Colonic mucosa (tissue), 4 donors: ENCODE measurements around the gene CCDC158. TPM values are rescaled to one million over a fixed set of nuclear protein-coding genes. Genes with fewer than 3 reads are reported as not detected.

Experiments used
- DNase-seq: peaks from one replicate; pipeline ENCODE4 v3.0.0-alpha.2; 2020
- H3K27ac ChIP-seq: fragments of 200-600 bp; one replicate; pipeline ENCODE4 v1.8.0; 2021
- H3K27me3 ChIP-seq: fragments of 200-600 bp; one replicate; pipeline ENCODE4 v1.8.0; 2021
- H3K36me3 ChIP-seq: fragments of 200-600 bp; one replicate; pipeline ENCODE4 v1.8.0; 2021
- H3K4me1 ChIP-seq: fragments of 200-600 bp; one replicate; pipeline ENCODE4 v1.8.0; 2021; ENCODE audit warnings: mild to moderate bottlenecking
- H3K4me3 ChIP-seq: fragments of 200-600 bp; one replicate; pipeline ENCODE4 v1.8.0; 2021
- H3K9ac ChIP-seq, 2 donors: one replicate each; pipeline ENCODE4 v1.7.0; 2013; ENCODE audit warnings: control low read depth in 2 of 2, low read depth in 2 of 2, low read length in 2 of 2
- H3K9me3 ChIP-seq: fragments of 200-600 bp; one replicate; pipeline ENCODE4 v1.8.0; 2021
- CTCF ChIP-seq: fragments of 200-600 bp; IDR thresholded peaks from one replicate; pipeline ENCODE4 v1.8.0; 2022; ENCODE audit warnings: antibody characterized with exemption, mild to moderate bottlenecking
- intact Hi-C: fragments of 100-400 bp; cut with DNase I; formaldehyde crosslinking; loops from one replicate; pipeline ENCODE4 v1.14.1; 2022
- total RNA-seq, 2 donors: library from RNA; stranded (reverse); fragmentation: NEBNext Ultra II Directional in 1 of 2; extraction: Animal tissue kit (Norgen Biotek cat#: 25700) in 1 of 2; gene quantifications; one replicate each; pipeline ENCODE4 v1.2.1, GENCODE V29; 2021
- donor health status: healthy.
- donor health status: DM: no; HTN: no; CAD: no.
- donor health status: DM: no; HTN: no; CAD: no.

The CCDC158 gene
- total RNA-seq, 2 donors from 2014 or later, result not detected

- intact Hi-C loops, result no loop called here
- Histone ChIP-seq H3K27me3 (no peaks in the 10 kb centered on the region), H3K27ac (no peak overlapping the region), H3K4me3 (no peak overlapping the region), H3K9me3 (no peaks in the 10 kb centered on the region), H3K4me1 (no peaks in the 10 kb centered on the region), H3K36me3 (no peaks in the 10 kb centered on the region), H3K9ac (no peak overlapping the region)
- no peak for TF ChIP-seq CTCF
- no peak for DNase-seq
Measured at GRCh38 chr4:76277667-76278066, 143.3 kb downstream of the CCDC158 start.

GRCh38 chr4:76276813-76277212 is 144.1 kb downstream of the CCDC158 start:
- DNase-seq, result no peak
- Histone ChIP-seq H3K9me3 (no peaks in the 10 kb centered on the region), H3K9ac (no peak overlapping the region), H3K4me1 (no peaks in the 10 kb centered on the region), H3K4me3 (no peak overlapping the region), H3K27me3 (no peaks in the 10 kb centered on the region), H3K36me3 (no peaks in the 10 kb centered on the region), H3K27ac (no peak overlapping the region)
- no peak for TF ChIP-seq CTCF
- intact Hi-C loops, result no loop called here

- Histone ChIP-seq H3K27ac (no peak overlapping the region), H3K9me3 (no peaks in the 10 kb centered on the region), H3K27me3 (no peaks in the 10 kb centered on the region), H3K9ac (no peak overlapping the region), H3K4me1 (no peaks in the 10 kb centered on the region), H3K4me3 (no peak overlapping the region), H3K36me3 (no peaks in the 10 kb centered on the region)
- TF ChIP-seq CTCF, result no peak
- intact Hi-C loops, result no loop called here
- no peak for DNase-seq
Measured at GRCh38 chr4:76275486-76276124, 145.3 kb downstream of the CCDC158 start.

- no peak overlapping the region for H3K9ac ChIP-seq
- H3K27ac ChIP-seq, result no peak overlapping the region
- no peak for TF ChIP-seq CTCF
- no peaks in the 10 kb centered on the region for H3K9me3 ChIP-seq
- no peaks in the 10 kb centered on the region for H3K27me3 ChIP-seq
- no peak overlapping the region for H3K4me3 ChIP-seq
- no peaks in the 10 kb centered on the region for H3K36me3 ChIP-seq
- H3K4me1 ChIP-seq, result no peaks in the 10 kb centered on the region
- DNase-seq, result no peak
- intact Hi-C loops, result no loop called here
Measured at GRCh38 chr4:76272999-76273398, 147.9 kb downstream of the CCDC158 start.

GRCh38 chr4:76272582-76272981 is 148.4 kb downstream of the CCDC158 start:
- Histone ChIP-seq H3K36me3 (no peaks in the 10 kb centered on the region), H3K4me1 (no peaks in the 10 kb centered on the region), H3K27ac (no peak overlapping the region), H3K9ac (no peak overlapping the region), H3K27me3 (no peaks in the 10 kb centered on the region), H3K9me3 (no peaks in the 10 kb centered on the region), H3K4me3 (no peak overlapping the region)
- intact Hi-C loops, result no loop called here
- no peak for DNase-seq
- no peak for TF ChIP-seq CTCF
